Skeletal muscle satellite cell (primary cell): Measurements from ENCODE around the gene CNPY4.
A peak's percentile ranks its signal among the peaks of the same experiment; 100 is the strongest.

Experiments used
- small RNA-seq: library from RNA; depleted of rRNA; stranded (forward); fragments of <200 nt; gene quantifications from one replicate; pipeline ENCODE3, GENCODE V24; 2012

The CNPY4 gene

Small RNAs within 50 kb of the gene (small RNA-seq; reads per million reads assigned to genes)
- 2,310 reads per million, percentile 99 among the genes with 10 or more reads in this experiment for gene MIR106B
- 554 reads per million, percentile 98 among the genes with 10 or more reads in this experiment for gene MIR25
- 2,404 reads per million, percentile 99 among the genes with 10 or more reads in this experiment for gene MIR93
